ENCODE results near the gene MAGI2. TPM values are rescaled to one million over a fixed set of nuclear protein-coding genes. Genes with fewer than 3 reads are reported as not detected.

Gene MAGI2
- total and polyA plus RNA-seq, 2 donors (not counting 3 experiments of a cell fraction or from before 2014, with no cell fraction given): 0.28 to 6.0 TPM

DNA sequence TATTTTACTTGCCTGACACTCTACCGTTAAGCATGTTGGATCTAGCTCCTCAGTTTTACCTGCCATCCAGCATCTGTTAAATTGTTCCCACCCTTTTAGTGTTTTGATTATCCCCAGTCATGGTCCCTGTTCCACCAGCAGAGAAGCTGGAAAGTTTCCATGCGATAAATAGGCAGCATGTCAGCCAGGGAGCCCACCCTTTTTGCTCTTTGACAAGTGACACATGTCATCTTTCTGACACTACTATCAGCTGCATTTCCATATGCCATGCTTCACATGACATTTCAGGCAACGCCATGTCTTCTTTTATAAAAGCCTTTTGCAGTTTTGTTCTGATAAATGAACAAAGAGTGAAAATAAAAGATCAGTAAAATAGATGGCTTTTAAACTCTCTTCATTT is 310.8 kb downstream of the MAGI2 start:
- no peak overlapping the region for H3K27ac ChIP-seq (ENCODE audit: insufficient read depth, low read depth, low read length)
- H3K79me2 ChIP-seq (ENCODE audit: control insufficient read depth, insufficient read depth, low read length): no peaks in the 10 kb centered on the region
- H4K20me1 ChIP-seq (replicated peaks; ENCODE audit: control insufficient read depth, extremely low read depth, insufficient read depth, low read length): no peaks in the 10 kb centered on the region
- H3K9me3 ChIP-seq (replicated peaks; ENCODE audit: control insufficient read depth, insufficient read depth, low read length): no peaks in the 10 kb centered on the region
- DNase-seq (ENCODE audit: low read depth, low spot score) (no peak), FAIRE-seq (no peak)
- H3K4me2 ChIP-seq (ENCODE audit: insufficient read depth, low read length): no peak overlapping the region
- H3K9ac ChIP-seq (replicated peaks; ENCODE audit: extremely low read depth, insufficient read depth, low read length): no peak overlapping the region
- H2AFZ ChIP-seq (ENCODE audit: low read depth, low read length): no peak overlapping the region
- no TSS peak for BruUV-seq (replicated peaks)
- CTCF ChIA-PET: interaction anchor here (1.0 to 1.2 kb wide), 2 partner anchors 10 to 11 kb away, joined by 3 read pairs; no protein-coding TSS in a partner anchor
- dilution Hi-C loops (cut with MboI; ENCODE audit: extremely low pct_ligation_motif_present, low sequenced_read_pairs) (no loop called here), intact Hi-C loops (cut with micrococcal nuclease) (no loop called here)
- no peaks in the 10 kb centered on the region for H3K9me1 ChIP-seq (replicated peaks; ENCODE audit: control insufficient read depth, extremely low read depth, insufficient read depth, low read length)
- H3K36me3 ChIP-seq (ENCODE audit: control insufficient read depth in 2 of 2, extremely low read depth in 1 of 2, insufficient read depth in 2 of 2, low read length in 2 of 2): no peaks in the 10 kb centered on the region
- POLR2A ChIA-PET: no interaction called here
- TF ChIP-seq JUN (IDR thresholded peaks at IDR 0.05; ENCODE audit: borderline replicate concordance, insufficient read depth, insufficient read length, low read depth) (no peak), GATA2 (IDR thresholded peaks at IDR 0.05; ENCODE audit: insufficient read depth, insufficient read length, low read depth, low read length) (no peak), FOS (IDR thresholded peaks at IDR 0.05; ENCODE audit: borderline replicate concordance, insufficient read depth, low read length) (no peak), POLR2AphosphoS5 (IDR thresholded peaks at IDR 0.05; ENCODE audit: insufficient read depth, low read depth, low read length) (no peak), EZH2 (IDR thresholded peaks at IDR 0.05; ENCODE audit: borderline replicate concordance, low read depth, low read length, severe bottlenecking) (no peak), POLR2A (IDR thresholded peaks at IDR 0.05; ENCODE audit: low read depth, low read length) (no peak), MYC (IDR thresholded peaks at IDR 0.05; ENCODE audit: low read depth, low read length) (no peak)
- TF ChIP-seq, protein P1, sequence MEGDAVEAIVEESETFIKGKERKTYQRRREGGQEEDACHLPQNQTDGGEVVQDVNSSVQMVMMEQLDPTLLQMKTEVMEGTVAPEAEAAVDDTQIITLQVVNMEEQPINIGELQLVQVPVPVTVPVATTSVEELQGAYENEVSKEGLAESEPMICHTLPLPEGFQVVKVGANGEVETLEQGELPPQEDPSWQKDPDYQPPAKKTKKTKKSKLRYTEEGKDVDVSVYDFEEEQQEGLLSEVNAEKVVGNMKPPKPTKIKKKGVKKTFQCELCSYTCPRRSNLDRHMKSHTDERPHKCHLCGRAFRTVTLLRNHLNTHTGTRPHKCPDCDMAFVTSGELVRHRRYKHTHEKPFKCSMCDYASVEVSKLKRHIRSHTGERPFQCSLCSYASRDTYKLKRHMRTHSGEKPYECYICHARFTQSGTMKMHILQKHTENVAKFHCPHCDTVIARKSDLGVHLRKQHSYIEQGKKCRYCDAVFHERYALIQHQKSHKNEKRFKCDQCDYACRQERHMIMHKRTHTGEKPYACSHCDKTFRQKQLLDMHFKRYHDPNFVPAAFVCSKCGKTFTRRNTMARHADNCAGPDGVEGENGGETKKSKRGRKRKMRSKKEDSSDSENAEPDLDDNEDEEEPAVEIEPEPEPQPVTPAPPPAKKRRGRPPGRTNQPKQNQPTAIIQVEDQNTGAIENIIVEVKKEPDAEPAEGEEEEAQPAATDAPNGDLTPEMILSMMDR (IDR thresholded peaks at IDR 0.05; ENCODE audit: extremely low read depth in 1 of 2, insufficient read depth in 1 of 2, low read depth in 1 of 2, low read length in 2 of 2): no peak
- TF ChIP-seq, protein P2, sequence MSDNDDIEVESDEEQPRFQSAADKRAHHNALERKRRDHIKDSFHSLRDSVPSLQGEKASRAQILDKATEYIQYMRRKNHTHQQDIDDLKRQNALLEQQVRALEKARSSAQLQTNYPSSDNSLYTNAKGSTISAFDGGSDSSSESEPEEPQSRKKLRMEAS (IDR thresholded peaks at IDR 0.05; ENCODE audit: insufficient read depth, insufficient read length): no peak
- H3K4me3 ChIP-seq (replicated peaks in 1 of 3; ENCODE audit: insufficient read depth in 1 of 3, low read depth in 1 of 3, low read length in 3 of 3): no peak overlapping the region
- no peaks in the 10 kb centered on the region for H3K27me3 ChIP-seq (ENCODE audit: control insufficient read depth in 2 of 2, insufficient read depth in 2 of 2, low read length in 2 of 2)
- H3K4me1 ChIP-seq (ENCODE audit: control insufficient read depth, extremely low read depth, insufficient read depth, low read length): no peaks in the 10 kb centered on the region
